ENCODE data around the gene DDA1. TPM values are rescaled to one million over a fixed set of nuclear protein-coding genes. Genes with fewer than 3 reads are reported as not detected.

DDA1 gene
- total and polyA plus RNA-seq, 9 of the 15 experiments (the other 6 are each of a cell fraction or from before 2014, with no cell fraction given): 1.4 to 83.8 (median 33.8) TPM

DNA sequence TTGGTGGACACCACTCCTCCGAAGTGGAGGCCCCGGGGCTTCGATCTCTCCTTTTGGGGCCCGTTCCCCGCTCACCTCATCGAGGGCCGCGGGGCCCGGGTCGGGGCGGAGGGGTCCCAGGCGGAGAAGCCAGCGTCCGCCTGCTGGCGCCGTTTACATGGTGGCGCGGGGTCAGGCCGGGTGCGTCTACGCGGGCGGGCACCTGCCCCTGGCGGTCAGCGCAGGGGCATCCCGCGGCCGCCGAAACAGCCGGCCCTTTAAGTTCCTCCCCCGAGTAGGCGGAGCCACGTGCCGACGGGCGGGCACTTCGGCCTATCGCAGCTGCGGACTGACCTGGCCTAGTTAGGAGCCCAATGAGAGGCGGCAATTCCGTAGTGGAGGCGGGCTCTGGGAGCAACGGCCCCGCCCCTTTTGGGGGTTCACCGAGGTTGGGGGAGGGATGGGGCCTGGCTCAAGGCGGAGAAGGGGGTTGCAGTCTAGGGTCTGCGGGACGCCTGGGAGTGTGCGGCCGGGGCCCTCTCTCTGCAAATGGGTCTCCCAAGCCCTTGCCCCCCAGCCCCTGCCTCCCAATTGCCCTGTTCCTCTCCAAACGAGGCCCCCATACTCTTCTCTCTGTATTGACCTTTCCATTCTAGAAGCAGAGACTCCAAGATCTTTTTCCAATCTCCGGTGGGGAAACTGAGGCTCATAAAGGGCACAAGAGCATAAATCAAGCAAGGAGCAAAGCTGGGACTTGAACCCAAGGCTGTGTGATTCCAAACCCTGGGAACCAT is 6.0 kb upstream of the DDA1 start, which contains the start of gene ABHD8 (continued):
- TF ChIP-seq, protein P1, sequence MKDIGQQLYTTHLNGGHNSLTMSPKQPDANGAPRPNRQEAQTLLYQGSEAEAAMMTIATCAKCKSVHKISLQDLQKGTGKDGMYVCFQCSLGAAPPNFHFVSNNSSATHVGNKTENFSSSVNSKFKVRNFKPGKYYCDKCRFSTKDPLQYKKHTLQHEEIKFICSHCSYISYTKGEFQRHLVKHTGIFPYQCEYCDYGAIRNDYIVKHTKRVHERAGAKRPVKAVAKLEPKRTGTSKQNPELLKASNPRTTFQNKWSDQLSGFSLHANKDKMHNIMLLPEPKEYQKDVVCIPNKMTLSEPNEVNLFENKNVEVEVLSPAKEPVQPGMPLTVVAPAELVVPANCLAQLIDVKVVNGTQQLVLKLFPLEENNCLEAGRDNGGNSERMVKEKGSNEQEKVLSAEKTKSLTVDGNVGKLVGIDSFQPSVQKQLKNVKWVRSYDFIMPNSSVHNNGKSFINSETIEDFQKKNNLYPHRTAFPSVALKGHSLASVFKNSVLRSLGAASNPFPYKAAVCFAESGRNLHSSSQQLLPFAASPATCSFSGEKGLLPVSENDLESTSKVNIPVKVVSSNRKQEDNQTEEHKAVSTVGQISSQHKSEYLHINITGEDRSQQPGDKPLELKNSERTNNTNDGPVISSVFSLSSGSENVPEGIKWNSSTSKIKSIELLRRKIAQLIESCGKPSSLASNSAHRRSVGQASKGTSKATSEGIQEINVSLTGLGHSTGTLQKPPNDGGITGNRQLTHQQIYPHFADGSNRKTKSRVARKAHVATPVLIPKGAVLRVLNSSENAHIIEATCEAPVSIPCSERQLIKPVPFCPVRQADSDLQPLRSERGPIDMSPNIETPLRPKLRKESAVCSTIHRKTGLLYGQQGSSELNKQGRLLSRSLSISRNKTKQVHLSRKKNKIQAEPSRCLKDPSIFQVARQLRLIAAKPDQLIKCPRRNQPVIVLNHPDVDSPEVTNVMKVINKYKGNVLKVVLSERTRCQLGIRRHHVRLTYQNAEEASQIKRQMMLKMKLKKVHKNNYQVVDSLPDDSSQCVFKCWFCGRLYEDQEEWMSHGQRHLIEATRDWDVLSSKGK (CRISPR knock-in tag; IDR thresholded peaks at IDR 0.05): no peak
- TF ChIP-seq RFX7 (CRISPR knock-in tag; IDR thresholded peaks at IDR 0.05) (no peak), ZNF146 (CRISPR knock-in tag; IDR thresholded peaks at IDR 0.05; ENCODE audit: unreplicated experiment) (no peak), ESRRA (IDR thresholded peaks at IDR 0.05; ENCODE audit: borderline replicate concordance, low read depth) (peak; percentile 61; the same call in 1 of the 2 replicates), TRIM24 (IDR thresholded peaks at IDR 0.05) (no peak), HDAC3 (IDR thresholded peaks at IDR 0.05; ENCODE audit: borderline replicate concordance, partially characterized antibody) (no peak), NR2C1 (IDR thresholded peaks at IDR 0.05) (peak; percentile 55; the same call in 1 of the 2 replicates), NR2C1 (tag; IDR thresholded peaks at IDR 0.05) (peak; percentile 41; the same call in 1 of the 2 replicates), PCBP1 (IDR thresholded peaks at IDR 0.05; ENCODE audit: low read depth, low read length, poor library complexity, severe bottlenecking) (peak; percentile 87), ZNF778 (CRISPR knock-in tag; IDR thresholded peaks at IDR 0.05) (no peak), NFE2L1 (tag; IDR thresholded peaks at IDR 0.05; ENCODE audit: borderline replicate concordance, low read depth) (no peak), ZNF444 (CRISPR knock-in tag; IDR thresholded peaks at IDR 0.05) (no peak), ZNF324 (CRISPR knock-in tag; IDR thresholded peaks at IDR 0.05) (no peak), NCOR1 (IDR thresholded peaks at IDR 0.05) (0 out of 2 replicates have a peak, but pooled peaks have one; percentile 15)
- TF ChIP-seq, protein P2, sequence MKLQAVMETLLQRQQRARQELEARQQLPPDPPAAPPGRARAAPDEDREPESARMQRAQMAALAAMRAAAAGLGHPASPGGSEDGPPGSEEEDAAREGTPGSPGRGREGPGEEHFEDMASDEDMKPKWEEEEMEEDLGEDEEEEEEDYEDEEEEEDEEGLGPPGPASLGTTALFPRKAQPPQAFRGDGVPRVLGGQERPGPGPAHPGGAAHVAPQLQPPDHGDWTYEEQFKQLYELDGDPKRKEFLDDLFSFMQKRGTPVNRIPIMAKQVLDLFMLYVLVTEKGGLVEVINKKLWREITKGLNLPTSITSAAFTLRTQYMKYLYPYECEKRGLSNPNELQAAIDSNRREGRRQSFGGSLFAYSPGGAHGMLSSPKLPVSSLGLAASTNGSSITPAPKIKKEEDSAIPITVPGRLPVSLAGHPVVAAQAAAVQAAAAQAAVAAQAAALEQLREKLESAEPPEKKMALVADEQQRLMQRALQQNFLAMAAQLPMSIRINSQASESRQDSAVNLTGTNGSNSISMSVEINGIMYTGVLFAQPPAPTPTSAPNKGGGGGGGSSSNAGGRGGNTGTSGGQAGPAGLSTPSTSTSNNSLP (IDR thresholded peaks at IDR 0.05; ENCODE audit: borderline replicate concordance, low read depth, low read length): no peak
- TF ChIP-seq, protein P3, sequence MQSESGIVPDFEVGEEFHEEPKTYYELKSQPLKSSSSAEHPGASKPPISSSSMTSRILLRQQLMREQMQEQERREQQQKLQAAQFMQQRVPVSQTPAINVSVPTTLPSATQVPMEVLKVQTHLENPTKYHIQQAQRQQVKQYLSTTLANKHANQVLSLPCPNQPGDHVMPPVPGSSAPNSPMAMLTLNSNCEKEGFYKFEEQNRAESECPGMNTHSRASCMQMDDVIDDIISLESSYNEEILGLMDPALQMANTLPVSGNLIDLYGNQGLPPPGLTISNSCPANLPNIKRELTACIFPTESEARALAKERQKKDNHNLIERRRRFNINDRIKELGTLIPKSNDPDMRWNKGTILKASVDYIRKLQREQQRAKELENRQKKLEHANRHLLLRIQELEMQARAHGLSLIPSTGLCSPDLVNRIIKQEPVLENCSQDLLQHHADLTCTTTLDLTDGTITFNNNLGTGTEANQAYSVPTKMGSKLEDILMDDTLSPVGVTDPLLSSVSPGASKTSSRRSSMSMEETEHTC (IDR thresholded peaks at IDR 0.05): no peak
- TF ChIP-seq, protein P4, sequence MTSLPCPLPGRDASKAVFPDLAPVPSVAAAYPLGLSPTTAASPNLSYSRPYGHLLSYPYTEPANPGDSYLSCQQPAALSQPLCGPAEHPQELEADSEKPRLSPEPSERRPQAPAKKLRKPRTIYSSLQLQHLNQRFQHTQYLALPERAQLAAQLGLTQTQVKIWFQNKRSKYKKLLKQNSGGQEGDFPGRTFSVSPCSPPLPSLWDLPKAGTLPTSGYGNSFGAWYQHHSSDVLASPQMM (CRISPR knock-in tag; IDR thresholded peaks at IDR 0.05): no peak
- TF ChIP-seq, protein P5, sequence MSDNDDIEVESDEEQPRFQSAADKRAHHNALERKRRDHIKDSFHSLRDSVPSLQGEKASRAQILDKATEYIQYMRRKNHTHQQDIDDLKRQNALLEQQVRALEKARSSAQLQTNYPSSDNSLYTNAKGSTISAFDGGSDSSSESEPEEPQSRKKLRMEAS (CRISPR knock-in tag; IDR thresholded peaks at IDR 0.05): peak; percentile 72
- TF ChIP-seq, protein P6, sequence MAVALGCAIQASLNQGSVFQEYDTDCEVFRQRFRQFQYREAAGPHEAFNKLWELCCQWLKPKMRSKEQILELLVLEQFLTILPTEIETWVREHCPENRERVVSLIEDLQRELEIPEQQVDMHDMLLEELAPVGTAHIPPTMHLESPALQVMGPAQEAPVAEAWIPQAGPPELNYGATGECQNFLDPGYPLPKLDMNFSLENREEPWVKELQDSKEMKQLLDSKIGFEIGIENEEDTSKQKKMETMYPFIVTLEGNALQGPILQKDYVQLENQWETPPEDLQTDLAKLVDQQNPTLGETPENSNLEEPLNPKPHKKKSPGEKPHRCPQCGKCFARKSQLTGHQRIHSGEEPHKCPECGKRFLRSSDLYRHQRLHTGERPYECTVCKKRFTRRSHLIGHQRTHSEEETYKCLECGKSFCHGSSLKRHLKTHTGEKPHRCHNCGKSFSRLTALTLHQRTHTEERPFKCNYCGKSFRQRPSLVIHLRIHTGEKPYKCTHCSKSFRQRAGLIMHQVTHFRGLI (CRISPR knock-in tag; IDR thresholded peaks at IDR 0.05): no peak

Measured in K562 (cell line).